GM19468 (cell line): Measurements from ENCODE around the gene SCTR.
"Not testable (repeated sequence)": the region's sequence is repeated elsewhere in the genome, so short reads cannot be mapped to it uniquely, and the experiment has no call there.

ENCODE experiments used
- ATAC-seq: cut with Tn5 transposase; IDR thresholded peaks from one replicate; pipeline ENCODE4 v1.9.1; 2021; ENCODE audit warnings: mild to moderate bottlenecking, moderate library complexity, moderate number of reproducible peaks; ENCODE audit not compliant: unreplicated experiment; ENCODE audit errors: extremely low read depth

Gene SCTR

GRCh38 chr2:119421304-119421703, 103.0 kb downstream of the SCTR start:
- no peak for ATAC-seq

GRCh38 chr2:119419803-119420508, 104.3 kb downstream of the SCTR start:
- ATAC-seq = no peak

DNA sequence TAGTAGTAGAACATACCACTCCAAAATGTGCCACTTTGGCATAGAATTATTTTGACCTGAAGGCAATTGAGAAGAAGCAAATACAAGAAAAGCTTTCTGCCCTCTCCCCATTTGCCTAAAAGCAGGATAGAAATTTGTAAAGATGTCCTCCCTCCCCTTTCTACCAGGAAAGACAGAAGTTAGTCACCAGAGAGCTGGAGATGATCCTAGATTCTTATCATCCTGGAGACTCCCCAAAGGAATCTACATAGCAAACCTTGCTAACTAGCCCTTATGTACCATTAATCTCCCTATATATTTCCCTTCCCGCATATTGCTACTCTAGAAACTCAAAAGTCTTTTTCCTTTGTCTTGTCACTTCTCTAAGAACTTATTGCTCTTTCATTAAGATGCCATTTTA, 105.2 kb downstream of the SCTR start:
- ATAC-seq = no peak

- no peak for ATAC-seq
Measured at GRCh38 chr2:119417908-119418307, 106.4 kb downstream of the SCTR start.

- ATAC-seq = no peak
Measured at GRCh38 chr2:119416299-119416923, 107.9 kb downstream of the SCTR start.

DNA sequence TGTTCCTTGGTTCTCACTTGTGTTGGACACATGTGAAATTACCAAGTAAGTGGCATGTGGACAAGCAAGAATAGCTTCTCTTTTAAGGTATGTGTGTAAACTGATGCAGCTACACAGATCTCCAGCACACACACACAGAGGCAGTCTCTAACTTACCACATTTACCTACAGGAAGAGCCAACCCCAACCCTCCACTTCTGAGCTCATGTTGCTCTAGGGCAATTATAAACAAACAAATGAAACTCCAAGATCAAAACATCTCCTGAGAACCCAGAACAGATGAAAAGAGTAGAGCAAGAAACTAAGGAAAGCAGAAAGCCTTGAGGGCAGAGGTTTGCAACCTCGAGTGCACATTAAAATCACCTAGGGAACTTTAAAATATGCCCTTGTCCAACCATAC, 108.7 kb downstream of the SCTR start:
- ATAC-seq = no peak

DNA sequence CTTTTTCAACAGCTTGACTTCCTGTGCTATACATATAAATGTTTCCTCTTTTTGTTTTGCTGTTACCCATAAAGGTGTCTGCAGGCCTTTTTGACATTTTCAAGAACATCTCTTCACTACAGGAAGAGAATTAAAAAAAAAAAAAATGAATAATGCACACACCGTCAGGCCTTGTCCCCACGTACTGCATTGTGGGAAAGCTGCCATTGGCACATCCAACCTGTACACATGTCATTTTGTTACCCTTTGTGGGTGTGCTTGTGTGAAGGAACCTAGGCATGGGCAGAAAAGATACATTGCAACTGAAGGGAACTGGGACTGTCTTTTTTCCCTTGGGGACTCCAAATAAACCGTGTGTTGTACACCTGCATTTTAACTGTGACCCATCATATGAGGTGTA, 109.4 kb downstream of the SCTR start:
- ATAC-seq = no peak

GRCh38 chr2:119409506-119409905, 114.8 kb downstream of the SCTR start:
- no peak for ATAC-seq

DNA sequence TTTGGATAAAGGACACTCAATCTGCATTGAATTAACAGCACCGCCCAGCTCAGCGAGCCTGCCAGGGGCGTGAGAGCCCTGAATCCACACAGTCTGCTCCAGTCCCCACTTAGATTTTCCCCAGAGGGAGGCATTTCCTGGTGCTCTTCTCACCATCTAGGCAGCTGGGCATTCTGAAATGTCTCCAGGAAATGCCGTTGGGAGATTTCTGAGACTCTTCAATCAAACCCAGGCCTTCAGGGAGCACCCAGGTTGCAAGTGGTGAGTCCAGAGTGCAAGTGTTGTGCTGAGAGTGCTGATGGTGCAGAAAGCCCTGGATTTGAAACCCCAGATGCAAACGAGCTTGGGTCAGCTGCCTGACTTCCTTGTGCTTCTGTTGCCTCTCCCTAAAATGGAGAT, 116.1 kb downstream of the SCTR start:
- ATAC-seq = no peak

DNA sequence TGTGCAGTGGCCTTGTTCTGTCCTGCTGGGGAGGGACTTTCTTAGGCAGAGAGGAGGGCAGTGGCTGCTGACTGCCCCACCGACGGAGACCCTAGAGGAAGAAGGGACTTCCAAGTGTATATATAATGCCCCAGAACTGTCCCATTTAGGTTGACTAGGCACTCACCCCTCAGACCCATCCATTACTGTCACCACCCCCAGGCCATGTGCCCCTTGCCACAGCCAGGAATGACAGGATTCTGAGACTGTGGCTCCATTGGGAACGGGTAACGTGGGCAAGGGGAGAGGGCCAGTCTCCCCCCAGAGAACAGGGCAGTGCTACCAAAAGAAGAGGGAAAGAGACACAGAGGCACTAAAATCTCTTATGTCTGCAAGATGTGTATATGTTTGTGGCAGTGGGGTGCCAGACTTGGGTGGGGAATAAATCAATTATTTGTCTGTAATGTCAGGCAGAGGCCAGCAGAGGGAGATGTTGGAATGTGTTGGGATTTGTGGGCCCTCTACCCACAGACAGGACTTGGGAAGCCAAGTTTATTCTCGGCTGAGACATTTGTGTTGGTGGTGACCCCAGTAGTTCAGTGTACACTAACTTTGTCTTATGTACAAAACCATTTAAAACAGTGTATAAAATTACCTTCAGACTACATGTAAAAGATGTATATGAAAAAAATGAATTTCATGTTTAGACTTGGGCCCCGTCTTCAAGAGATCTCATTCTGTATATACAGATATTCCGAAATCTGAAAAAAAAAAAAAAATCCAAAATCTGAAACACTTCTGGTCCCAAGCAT, 116.7 kb downstream of the SCTR start:
- ATAC-seq = no peak

DNA sequence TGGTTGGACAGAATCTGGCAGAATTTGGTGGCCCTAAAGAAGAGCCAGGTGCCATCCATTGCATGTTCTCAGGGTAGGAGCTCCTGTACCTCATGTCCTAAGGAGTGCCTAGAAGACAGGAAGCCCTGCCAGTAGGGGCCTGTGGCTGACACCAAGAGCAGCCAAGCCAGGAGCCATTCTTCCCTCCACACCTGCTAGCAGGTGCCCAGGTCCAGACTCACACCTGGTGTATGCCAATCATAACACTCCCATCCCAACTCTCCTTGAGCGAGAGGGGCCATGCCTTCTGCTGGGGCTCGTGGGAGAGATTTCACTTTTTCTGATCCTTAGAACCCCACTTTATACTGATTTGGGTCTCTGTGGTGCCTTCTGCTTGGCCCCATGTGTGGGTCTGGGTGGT, 119.1 kb downstream of the SCTR start:
- ATAC-seq = no peak

DNA sequence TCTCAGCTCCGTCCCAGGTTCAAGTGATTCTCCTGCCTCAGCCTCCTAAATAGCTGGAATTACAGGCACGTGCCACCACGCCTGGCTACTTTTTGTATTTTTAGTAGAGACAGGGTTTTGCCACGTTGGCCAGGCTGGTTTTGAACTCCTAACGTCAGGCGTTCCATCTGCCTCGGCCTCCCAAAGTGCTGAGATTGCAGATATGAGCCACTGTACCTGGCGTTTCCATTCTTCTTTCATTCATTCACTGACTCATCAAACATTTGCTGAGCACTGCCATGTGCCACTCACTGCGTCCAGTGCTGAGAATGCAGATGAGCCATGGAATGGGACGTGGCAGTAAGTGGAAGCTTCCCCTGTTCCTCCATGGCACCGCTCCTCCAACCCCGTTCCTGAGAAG, 120.7 kb downstream of the SCTR start:
- ATAC-seq = not testable (repeated sequence)

GRCh38 chr2:119402645-119403560, 121.4 kb downstream of the SCTR start:
- no peak for ATAC-seq

DNA sequence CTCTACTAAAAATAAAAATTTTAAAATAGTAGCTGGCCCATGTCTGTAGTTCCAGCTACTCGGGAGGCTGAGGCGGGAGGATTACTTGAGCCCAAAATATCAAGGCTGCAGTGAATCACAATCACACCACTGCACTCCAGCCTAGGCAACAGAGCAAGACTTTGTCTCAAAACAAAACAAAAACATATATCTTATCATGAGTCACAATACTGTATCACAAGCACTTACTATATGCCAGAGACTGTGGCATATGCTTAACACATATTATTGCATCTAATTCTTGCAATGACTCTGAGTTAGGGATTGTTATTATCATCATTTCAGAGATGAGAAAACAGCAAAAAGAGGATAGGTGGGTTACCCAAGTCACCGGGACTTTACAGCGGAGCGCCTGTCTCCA, 122.2 kb downstream of the SCTR start:
- no peak for ATAC-seq

- no peak for ATAC-seq
Measured at GRCh38 chr2:119397196-119397595, 127.1 kb downstream of the SCTR start.

DNA sequence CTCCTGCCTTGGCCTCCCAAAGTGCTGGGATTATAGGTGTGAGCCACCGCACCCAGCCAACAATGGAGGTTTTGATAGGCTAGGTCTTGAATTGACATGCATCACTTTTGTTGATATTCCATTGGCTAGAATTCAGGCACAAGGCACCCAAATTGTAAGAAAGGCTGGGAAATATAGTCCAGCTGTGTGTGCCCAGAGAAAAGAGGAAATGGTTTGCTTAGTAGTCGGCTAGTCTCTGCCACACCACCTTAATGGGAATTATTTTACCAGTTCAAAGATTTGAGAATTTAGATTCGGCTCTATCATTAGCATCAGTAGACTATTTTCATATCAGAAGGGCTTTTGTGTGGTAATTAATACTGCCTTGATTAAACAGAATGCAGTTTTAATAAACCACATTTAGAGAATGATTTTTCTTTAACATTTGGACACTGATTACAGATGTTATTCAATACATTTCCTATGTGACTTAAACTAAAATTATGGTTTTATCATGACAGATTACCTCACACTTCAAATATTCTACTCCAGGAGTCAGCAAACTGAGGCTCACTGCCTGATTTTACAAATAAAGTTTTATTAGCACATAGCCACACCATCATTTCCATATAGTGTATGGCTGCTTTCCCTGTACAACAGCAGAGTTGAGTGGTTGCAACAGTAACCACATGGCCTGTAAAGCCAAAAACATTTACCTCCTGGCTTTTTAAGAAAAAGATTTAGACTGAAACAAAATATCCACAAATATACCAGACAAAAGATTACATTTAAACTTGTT, 130.1 kb downstream of the SCTR start:
- no peak for ATAC-seq
